ENCODE data around the gene CD164L2.
"Not testable (repeated sequence)": the region's sequence is repeated elsewhere in the genome, so short reads cannot be mapped to it uniquely, and the experiment has no call there.

The CD164L2 gene

DNA sequence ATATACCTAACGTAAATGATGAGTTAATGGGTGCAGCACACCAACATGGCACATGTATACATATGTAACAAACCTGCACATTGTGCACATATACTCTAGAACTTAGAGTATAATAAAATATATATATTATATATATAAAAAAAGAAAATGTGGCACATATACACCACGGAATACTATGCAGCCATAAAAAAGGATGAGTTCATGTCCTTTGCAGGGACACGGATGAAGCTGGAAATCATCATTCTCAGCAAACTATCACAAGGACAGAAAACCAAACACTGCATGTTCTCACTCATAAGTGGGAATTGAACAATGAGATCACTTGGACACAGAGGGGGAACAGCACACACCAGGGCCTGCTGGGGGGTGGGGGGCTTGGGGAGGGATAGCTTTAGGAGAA, 1.7 kb upstream of the CD164L2 start:
- DNase-seq (ENCODE audit: low read depth): not testable (repeated sequence)

DNA sequence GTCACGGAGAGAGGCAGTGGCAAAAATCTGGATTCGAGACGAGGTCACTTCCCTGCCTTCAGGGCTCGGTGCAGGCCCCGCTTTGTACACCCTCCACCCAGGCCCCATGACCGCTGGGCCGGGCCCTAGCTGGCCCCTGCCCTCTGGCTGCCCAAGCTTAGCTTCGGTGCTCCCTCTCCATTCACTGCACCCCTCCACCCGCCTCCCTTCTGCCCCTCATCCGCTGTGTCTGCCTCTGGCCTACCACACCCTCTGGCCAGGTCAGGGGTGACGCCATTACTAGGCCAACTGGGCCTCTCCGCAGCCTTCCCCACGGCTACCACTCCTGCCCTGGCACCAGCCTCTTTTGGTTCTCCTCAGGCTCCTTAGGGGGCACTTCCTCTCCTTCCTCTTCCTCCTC, 528 bp upstream of the CD164L2 start:
- no peak for DNase-seq (ENCODE audit: low read depth)

DNA sequence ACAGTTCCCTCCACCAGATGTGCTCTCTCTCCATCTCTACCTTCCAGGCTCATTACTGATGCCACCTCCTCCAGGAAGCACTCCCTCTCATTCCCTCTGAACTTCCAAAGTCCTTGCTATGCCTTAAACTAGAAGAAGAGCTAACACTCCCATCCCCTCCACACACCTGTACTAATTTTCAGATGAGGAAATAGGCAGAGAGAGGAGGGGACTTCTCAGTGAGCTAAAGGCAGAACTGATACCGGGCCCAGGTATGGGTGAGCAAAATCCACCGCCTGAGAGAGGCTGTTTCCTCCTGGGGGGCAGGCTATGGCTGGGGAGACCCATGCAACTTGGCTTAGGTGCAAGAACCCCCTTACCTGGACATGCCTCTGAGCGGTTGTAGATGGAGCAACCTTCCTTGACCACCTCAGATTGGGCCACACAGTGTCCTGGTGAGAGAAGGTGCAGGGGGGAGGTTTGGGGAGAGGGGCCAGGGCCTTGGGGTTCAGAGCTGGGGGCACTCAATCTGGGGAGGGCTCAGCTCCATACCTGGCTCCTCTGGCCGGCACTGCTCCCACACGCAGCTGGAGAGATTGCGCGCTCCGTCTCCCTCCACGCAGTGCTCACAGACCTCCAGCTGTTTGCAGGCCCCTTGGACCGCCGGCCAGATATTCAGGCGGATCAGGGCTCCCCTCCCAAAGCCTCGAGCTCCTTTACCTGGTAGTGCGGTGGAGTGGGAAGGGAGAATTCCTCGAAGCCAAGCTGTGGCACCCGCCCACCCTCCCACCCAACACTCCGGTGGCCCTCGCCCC, 967 bp downstream of the CD164L2 start:
- DNase-seq (ENCODE audit: low read depth): no peak

DNA sequence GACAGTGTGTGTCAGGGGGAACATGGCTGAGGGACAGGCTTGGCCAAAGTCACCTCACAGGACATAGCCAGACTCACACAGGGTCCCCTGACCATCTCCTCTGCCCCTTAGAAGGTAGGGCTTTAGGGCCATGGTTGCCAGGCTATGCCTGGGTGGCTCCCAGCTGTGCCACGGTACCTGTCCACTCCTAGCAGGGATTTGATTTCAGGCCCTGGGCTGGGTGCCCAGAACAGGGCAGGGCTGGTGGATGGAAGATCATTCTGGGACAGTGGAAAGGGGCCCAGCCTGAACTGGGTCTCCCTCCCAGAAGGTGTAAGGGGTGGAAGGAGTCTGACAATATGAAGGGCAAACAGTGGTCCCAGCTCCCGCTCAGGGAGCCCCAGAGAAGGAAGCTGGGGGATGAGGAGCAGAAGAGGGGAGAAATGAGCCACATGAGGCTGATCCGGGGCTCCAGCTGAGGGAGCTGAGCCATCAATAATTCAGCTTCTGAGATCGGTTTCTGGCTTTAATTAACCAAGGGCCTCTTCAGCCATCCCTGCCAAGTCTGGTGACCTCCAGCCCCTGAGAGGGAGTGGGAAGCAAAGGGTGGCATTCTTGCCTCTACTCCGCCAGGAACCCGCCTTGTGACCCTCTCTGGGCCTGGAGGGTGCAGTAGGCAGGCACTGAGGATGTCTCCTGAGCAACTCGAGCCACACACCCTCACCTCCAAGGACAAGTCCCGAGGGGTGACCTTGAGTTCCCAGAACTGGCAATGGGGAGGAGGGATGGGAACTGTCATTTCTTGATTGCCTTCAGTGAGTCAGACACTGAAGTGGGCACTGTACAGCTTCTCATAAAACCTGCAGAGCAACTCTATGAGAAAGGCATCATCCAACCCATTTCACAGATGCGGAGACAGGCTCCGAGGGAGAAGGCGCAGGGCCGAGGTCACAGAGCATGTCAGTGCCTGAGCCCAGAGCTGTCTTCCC, 2.1 kb downstream of the CD164L2 start:
- no peak for DNase-seq (ENCODE audit: low read depth)

DNA sequence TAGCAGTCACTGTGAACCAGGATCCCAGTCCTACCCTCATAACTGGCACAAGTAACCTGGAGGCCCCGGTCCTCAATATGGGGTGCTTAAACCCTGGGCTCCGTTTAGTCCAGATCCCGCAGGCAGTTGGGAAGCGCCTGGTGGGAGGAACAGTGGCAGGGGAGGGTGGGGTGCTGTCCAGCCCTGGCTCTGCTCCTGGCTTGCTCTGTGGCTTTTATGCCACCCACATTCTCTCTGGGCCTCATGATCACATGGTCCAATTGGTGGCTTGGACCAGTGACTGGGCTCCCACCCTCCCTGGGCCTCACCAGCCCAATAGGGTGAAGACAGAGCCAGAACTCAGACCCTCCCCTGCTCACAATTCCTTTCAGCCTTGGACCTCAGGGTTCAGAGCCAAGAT, 2.9 kb downstream of the CD164L2 start:
- no peak for DNase-seq (ENCODE audit: low read depth)

DNA sequence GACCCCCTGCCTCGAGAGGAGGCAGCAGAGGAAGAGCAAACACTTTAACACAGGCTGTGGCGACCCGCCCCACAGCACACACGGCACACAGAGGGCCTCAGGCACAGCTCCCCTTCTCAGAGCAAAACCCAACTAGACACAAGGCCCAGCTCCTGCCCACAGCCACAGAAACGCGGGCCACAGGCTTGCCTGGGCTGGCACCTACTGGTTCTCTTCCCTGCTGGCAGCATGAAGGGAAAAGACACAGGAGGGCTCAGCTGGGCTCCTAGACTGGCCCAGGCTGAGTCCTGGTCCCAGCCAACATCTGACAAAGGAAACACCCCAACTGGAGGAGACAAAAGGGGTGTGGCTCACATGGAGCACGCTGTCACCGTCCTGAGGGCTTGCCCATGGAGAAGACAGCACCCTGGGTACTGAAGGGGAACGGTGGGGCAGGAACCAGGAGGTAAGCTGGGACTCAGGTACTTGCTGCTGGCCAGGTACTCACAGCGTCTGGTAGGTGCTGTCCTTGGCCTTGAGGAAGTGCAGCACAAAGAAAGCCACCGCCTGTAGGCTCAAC, 3.5 kb downstream of the CD164L2 start:
- no peak for DNase-seq (ENCODE audit: low read depth)

DNA sequence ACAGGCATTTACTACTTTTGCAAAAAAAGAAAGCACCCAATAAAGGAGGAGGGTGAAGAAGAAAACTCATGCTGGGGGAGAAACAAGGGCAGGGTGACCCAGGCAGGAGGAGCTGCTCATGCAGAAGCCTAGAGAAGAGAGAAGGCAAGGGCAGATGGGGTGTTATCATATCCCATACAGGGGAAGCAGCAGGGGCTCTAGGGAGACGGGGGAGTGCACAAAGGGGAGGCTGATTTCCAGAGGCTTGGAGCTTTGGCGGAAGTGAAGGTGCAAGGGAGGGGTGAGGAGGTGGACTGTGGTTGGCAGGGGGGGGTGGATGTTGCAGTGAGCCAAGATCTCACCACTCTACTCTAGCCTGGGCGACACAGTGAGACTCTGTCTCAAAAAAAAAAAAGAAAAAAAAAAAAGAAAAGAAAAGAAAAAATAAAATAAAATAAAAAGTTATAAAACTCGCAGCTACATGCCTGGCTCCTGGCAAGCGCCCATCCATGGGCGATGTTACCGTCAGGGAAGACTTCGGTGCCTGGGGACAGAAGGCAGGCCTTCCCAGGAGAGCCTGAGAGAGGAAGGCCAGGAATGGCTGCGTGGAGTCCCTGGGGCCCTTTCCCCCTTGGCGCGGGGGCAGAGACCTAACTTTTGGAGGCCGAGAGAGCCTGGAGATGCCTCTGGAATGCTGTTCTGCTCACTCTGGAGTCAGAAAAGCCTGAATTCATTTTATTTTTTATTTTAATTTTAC, 5.2 kb downstream of the CD164L2 start:
- no peak for DNase-seq (ENCODE audit: low read depth)

DNA sequence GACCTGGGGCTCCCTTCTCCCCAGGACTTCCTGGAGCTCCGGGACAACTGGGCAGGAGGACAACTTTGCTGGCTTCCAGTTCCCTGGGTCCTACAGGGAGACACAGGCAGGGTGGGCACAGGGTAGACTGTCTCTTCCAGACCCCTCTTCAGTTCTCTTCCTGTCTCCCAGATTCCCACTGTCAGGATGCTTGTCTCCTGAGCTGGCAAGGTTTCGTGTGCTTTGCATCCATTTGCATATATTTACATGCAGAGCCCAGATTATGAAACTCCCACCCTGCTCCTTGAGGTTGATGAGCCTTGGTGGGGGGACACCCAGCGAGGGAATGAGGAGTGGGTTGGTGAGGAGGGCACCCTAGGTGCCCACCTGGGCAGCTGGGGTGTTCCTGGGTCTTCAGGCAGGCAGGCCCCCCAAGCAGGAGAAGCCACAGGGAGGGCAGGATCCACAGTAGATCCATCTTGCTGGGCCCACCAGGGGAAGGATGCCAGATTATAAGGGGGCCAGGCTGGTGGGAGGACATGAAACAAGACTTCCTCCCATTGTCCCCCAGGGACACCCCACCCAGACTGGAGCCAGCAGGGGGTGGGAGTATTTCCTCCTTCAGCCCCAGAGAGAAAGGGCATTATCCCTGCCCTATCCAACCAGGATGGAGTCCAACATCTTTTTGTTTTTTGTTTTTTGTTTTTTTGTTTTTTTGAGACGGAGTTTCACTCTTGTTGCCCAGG, 8.6 kb downstream of the CD164L2 start, which contains the start of gene FCN3:
TSS of gene FCN3 (minus strand) at position 463 of the 725 bp plus-strand sequence. CDS start at position 457, 6 bp downstream.
- DNase-seq (ENCODE audit: low read depth): no peak

DNA sequence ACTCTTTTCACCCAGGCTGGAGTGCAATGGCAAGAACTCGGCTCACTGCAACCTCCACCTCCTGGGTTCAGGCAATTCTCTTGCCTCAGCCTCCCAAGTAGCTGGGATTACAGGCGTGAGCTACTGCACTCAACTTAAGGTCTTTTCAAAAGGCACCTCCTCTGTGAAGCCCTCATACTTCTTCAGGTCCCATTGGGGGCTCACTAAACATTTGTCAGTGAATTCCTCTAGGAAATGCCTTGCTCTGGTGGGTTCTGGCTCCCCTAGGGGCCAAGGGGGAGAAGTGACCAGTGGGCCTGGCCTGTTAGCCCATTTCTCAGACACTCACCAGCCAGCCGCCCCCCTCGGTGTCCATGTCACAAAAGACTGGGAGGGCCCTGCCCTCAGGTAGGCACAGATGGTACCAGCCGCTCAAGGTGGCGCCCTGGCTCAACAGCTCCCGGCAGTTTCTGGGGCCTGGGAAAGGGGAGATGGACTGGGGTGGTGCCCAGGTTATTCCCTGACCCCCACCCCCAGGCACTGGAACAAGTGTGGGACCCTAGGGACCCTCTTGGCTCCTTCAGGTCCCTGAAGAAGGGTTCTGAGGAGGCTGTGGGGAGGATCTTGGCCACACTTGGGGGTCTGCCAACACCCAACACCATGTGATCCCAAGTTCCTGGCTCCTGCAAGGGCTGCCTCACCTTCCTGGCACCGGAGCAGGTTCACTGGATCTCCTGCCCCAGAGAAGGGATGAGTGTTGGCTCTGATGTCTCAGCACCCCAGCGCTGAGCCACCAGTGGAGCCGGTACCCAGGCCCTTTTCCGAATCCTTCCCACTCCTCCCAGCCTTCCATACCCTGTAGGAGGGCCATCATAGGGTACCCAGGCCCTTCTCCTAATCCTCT, 10.1 kb downstream of the CD164L2 start:
- DNase-seq (ENCODE audit: low read depth): no peak

DNA sequence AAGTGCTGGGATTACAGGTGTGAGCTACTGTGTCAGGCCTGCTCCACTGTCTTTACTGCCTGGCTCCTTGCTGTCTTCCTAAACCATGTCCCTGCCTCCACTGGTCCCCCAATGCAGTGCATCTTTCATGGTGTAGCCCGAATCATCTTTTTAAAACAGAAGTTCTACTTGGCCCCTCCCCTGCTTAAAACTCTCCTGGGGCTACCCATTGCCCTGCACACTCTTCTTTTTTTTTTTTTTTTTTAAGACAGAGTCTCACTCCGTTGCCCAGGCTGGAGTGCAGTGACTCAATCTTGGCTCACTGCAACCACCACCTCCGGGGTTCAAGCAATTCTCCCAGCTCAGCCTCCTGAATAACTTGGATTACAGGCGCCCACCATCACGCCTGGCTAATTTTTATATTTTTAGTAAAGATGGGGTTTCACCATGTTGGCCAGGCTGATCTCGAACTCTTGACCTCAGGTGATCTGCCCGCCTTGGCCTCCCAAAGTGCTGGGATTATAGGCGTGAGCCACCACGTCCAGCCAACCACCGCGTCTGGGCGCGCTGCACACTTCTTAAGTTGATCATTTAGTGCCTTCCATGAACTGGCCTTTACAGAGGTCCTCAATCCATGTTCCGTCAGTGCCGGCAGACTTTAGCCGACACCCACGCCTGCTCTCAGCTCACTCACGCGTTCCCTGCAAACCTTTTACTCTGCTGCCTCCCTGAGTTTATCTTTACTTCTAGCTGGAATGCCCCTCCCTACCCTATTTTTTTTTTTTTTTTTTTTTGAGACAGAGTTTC, 10.9 kb downstream of the CD164L2 start:
- DNase-seq (ENCODE audit: low read depth): no peak

DNA sequence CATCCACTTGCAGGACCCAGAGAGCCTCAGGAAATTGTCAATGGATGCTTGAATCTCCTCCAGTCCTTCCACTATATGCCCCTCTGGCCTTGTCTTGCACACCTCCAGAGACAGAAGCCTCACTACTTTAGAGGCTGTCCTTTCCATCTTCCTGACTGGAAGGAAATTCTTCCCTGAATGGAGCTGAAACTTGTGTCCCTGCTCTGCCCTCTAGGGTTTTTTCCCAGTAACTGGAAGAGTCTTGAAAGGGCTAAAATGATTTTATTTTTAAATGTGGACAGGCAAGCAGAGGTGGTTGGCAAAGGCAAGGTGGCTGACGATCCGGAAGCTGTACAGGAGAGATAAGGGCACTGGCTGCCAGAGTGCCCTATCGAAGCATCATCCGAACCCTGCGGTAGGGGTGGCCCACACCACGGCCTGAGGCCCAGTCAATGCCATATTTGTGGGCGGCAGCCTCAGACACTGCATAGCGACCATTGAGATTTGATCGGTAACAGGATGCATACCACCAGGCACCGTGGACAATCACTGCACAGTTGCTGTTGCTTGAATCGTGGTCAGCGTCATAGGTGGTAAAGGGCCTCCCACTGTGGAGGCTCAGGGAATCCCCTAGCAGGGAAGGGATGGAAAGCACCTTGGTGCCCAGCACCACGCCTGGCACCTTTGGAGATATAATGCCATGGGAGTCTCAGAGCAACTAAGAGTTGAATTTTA, 14.1 kb downstream of the CD164L2 start:
- no peak for DNase-seq (ENCODE audit: low read depth)

DNA sequence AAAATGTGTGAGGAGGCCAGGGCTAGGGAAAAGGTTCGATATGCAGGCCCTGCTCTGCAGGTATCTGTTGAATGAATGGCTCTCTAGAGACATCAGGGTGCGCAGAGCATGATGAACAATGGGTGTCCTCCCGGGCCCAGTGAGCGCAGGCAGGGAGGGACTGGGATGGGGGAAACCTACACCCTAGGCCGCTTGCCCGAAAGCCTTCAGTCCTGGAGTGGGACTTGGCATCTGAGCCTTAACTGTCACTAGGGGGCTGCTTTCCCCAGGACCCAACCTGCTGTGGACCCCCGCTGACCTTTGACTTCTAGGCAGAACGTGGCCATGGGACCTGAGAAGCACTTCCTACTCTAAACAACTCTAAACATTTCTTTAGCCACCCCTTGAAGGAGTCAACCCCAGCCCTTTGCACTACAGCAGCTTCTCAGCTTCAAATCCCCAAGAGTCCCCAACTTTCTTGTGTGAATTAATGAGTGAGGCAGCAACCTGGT, 15.9 kb downstream of the CD164L2 start:
- DNase-seq (ENCODE audit: low read depth): no peak

DNA sequence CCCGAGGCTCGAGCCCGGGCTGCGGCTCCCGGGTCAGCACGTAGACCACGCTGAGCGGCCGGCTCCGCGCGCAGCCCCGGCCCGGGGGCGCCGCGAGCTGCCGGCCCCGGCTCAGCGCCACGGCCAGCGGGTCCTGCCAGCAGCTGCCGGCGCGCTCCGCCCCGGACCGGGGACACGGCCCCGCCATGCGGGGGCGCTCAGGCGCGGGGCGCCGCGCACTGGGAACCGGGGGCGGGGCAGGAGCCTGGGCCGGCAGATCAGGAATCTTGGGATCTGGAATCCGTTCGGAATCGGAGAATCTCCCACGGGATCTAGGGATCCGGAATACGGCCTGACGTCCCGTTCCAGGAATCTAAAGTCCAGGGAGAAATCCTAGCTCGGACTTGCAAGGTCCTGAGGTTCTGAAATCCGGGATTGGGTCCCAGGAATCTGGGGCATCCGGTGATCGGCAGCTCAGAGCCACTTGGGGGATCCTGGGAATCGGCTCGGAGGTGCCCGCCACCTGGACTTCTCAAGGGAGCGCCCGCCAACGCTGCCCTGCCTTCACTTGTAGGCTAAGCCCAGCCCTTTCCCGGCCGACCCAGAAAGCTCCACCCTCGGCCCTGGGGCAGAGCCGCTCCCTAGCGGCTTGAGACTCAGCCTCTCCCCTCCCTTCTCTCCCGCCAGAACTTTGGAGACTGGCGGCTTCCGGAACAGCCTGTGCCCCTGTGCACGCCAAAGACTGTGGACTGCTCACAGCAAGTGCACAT, 16.5 kb downstream of the CD164L2 start, which contains the start of gene MAP3K6:
TSS of gene MAP3K6 (minus strand) at position 551 of the 749 bp plus-strand sequence. CDS start at position 187, 364 bp downstream.
- no peak for DNase-seq (ENCODE audit: low read depth)

DNA sequence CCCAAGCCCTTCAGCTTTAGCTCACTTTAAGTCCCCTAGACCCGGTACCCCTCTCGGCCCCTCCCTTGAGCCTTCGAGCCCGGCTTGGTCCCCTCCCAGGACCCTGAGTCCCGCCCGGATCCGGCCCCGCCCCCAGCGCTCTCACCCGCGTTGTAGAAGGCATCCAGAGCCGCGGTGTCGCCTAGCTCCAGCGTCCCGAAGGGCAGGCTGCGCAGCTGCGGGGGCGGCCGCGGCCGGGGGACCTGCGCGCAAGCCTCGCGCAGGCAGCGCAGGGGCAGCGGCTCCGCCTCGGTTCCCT, 17.1 kb downstream of the CD164L2 start:
- DNase-seq (ENCODE audit: low read depth): peak; percentile 63

DNA sequence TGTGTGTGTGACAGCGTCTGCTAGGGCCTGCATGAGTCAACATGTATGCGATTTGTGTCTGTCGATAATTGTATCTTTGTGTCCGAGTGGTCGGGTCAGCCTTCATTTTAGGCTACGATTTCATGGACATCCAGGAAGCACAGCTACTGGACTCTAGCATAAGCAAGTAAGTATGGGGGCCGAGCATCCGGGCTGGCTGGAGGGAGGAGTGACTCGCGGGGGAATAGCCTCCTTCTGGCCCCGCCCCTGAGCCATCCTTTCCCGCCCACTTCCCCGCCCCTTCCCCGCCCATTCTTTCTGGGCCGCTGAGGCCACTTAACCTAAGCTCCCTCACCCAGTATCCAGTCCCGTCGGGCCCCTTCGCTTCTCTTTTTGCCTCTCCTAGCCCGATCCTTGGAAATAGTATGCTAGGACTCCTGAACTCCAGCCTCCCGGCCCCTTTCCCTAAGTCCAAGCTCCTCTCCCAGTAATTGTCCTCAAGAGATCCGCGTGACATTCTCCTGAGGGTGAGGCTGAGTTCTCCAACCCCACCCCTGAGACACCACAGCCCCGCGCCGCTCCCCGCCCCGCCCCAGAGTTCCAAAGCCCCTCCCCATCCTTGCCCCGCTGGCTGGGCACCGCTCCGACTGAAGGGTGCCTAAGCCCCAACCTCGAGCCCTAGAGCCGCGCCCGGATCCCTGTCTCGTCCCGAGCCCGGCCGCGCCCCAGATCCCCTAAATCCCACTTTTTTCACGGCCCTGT, 17.6 kb downstream of the CD164L2 start:
- DNase-seq (ENCODE audit: low read depth): peak; percentile 64

DNA sequence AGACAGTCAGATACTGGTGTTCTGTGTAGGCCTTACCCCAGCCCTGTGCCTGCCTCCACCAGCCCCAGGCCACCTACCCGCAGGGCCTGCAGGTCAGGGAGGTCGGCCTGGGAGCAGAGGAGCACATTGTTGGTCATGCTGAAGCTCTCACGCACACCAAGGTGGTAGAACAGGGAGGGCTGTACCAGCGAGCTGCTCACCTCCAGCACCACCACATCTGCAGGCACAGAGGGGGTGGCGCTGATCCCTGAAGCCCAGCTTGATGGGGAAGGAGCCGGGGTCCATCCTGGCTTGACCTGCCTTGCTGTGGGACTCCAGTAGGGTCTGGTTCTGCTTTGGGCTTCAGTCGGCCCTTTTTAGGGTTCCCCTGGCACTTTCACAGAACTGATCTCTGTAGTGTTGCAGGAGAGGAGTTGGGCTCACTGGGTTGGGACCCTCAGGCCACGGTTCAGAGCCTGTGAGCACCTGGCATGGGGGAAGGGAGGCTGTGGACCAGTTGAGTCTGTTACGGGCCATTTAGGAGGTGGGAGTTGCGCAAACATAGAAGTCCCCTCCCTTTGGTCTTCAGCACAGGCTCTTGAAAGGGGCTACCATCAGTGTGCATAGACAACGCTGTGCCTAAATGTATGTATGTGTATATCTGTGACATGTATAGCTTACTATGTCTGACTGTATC, 18.3 kb downstream of the CD164L2 start:
- DNase-seq (ENCODE audit: low read depth): no peak

All from activated T-helper 9 cell treated with anti-CD3 and anti-CD28 coated beads, Interleukin-2, amount 50 U/mL, for 16 hours (primary cell).